Epithelial cell of proximal tubule (primary cell): ENCODE measurements around the gene TRIM14. TPM values are rescaled to one million over a fixed set of nuclear protein-coding genes. Genes with fewer than 3 reads are reported as not detected.

Experiments
- DNase-seq: peaks from one replicate; pipeline ENCODE4 v3.0.0-alpha.2; 2011; ENCODE audit warnings: low read depth
- H3K4me3 ChIP-seq: 2 replicates; pipeline ENCODE4 v1.5.1; 2011; ENCODE audit warnings: low read depth, mild to moderate bottlenecking, low read length
- total RNA-seq: library from RNA; depleted of rRNA; stranded (reverse); fragments of >200 nt; gene quantifications from 2 replicates; pipeline ENCODE4 v1.2.3, GENCODE V29; 2015
- TF ChIP-seq, protein P1 (sequence below): conservative IDR thresholded peaks from 2 replicates; pipeline ENCODE4 v1.5.1; 2012; ENCODE audit warnings: low read depth, mild to moderate bottlenecking, low read length

The TRIM14 gene
- total RNA-seq, 1 donor from 2014 or later, result 8.1 TPM

DNA sequence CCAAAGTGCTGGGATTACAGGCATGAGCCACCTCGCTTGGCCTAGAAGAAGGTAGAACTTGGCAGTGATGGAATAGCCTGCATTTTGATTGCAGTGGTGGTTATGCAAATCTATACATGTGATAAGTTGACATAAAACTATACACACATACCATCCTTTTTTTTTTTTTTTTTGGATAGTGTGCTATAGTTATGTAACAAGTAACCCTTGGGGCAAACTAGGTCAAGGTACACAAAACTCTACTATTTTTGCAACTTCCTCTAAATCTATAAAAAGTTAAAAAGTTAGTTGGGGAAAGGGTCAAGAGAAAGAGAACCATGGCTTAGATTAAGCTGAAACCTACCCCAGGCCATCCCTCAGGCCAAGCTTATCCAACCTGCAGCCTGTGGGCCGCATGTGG is 11.1 kb downstream of the TRIM14 start:
- DNase-seq, result no peak
- no peak overlapping the region for H3K4me3 ChIP-seq
- TF ChIP-seq, protein P1, sequence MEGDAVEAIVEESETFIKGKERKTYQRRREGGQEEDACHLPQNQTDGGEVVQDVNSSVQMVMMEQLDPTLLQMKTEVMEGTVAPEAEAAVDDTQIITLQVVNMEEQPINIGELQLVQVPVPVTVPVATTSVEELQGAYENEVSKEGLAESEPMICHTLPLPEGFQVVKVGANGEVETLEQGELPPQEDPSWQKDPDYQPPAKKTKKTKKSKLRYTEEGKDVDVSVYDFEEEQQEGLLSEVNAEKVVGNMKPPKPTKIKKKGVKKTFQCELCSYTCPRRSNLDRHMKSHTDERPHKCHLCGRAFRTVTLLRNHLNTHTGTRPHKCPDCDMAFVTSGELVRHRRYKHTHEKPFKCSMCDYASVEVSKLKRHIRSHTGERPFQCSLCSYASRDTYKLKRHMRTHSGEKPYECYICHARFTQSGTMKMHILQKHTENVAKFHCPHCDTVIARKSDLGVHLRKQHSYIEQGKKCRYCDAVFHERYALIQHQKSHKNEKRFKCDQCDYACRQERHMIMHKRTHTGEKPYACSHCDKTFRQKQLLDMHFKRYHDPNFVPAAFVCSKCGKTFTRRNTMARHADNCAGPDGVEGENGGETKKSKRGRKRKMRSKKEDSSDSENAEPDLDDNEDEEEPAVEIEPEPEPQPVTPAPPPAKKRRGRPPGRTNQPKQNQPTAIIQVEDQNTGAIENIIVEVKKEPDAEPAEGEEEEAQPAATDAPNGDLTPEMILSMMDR, result no peak

DNA sequence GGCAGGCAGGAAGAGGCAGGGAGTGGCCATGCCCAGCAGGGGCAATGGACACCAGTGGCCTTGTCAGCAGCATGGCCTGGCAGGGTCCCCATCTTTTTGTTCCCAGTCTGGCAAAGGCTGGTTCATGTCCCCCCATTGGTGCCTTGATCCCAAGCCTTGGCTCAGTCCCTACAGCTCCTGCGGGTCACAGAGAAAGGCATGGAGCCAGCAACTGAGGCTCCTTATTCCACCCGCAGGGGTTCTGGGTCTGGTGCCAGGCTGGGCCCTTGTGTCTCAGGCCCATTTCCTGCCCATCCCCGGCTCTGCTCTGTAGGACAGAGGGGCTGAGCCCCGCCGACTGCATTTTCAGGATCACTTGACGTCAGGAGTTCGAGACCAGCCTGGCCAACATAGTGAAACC is 14.0 kb downstream of the TRIM14 start:
- TF ChIP-seq, protein P1, result no peak
- no peak for DNase-seq
- H3K4me3 ChIP-seq, result no peak overlapping the region

DNA sequence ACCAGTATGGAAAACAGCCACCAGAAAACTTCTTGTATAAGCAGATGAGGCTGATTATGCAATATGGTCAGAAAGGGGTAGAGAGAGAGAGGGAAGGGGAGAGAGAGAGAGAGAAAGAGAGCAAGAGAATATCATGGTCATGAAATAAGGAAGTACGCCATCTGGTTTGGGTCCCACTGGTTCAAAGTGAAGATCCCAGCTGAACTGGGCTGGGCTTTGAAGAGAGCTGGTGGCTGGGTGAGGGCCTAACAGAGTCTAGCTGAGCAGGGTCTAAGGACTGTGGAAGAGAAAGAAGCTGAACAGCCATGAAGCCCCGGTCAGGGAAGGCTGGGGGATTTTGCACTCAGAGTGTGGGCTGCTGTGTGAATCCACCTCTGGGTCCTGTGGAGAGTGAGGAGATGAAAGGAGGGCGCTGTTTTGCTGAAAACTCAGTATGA is 14.6 kb downstream of the TRIM14 start:
- no peak for DNase-seq
- no peak overlapping the region for H3K4me3 ChIP-seq
- TF ChIP-seq, protein P1, result no peak

DNA sequence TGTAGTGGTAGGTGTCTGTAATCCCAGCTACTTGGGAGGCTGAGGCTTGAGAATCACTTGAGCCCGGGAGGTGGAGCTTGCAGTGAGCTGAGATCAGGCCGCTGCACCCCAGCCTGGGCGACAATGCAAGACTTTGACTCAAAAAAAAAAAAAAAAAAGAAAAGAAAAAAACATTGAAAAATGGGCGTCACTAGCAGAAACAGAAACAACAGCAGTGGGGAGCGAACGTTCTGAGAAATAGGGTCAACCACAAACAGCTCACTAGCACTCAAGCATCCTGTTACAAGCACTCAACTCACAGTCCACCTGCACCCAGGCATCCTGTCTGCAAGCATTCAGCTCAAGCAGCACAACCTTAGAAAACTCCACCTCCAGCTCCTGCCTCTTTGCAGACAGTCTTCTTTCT is 17.2 kb downstream of the TRIM14 start:
- H3K4me3 ChIP-seq, result no peak overlapping the region
- TF ChIP-seq, protein P1, result no peak
- DNase-seq, result no peak

DNA sequence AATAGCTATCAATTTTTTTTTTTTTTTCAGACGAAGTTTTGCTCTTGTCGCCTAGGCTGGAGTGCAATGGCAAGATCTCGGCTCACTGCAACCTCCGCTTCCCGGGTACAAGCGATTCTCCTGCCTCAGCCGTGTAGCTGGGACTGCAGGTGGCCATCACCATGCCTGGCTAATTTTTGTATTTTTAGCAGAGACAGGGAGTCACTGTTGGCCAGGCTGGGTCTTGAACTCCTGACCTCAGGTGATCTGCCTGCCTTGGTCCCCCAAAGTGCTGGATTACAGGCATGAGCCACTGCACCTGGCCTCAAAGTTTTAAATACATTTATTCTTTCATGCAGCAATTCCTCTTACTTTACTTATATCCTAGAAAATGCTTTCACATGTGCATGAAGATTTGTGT is 17.6 kb downstream of the TRIM14 start:
- TF ChIP-seq, protein P1, result no peak
- DNase-seq, result no peak
- no peak overlapping the region for H3K4me3 ChIP-seq

DNA sequence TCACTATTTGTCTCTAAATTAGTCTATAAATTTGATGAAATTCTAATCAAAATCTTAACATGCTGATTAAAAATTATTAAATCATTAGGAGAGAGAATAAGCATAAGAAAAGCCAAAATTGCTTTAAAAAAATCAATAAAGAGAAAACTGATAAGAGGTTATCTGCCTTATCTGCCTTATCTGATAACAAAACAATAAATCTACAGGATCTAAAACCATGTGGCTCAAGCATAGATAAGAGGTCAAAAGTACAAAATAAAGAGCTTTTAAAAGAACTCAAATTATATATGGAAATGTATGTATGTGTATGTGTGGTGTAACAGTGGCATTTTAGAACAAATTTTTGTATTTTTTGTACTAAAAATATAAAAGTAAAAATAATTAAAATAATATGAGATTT is 18.6 kb downstream of the TRIM14 start:
- TF ChIP-seq, protein P1, result no peak
- no peak overlapping the region for H3K4me3 ChIP-seq
- no peak for DNase-seq

DNA sequence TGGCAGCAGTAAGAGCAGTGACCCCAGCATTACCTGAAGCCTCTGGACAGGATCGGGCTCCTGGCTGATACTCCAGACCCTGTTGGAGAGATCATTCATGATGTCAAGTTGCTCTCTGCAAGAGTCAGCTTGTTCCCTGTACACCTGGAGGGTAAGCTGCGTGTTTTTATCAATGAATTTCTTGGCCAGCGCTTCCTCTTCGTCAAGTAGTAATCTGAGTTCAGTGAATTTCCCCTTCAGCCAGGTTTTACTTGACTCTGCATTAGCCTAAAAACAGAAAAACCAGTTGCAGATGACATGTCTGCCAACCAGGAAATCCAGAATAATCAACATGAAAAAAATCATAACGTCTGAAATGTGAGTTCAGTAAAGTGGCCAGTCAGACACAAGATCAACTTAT is 19.1 kb downstream of the TRIM14 start:
- DNase-seq, result no peak
- no peak overlapping the region for H3K4me3 ChIP-seq
- TF ChIP-seq, protein P1, result no peak
